H1 (cell line): ENCODE measurements around the gene EPSTI1. TPM values are rescaled to one million over a fixed set of nuclear protein-coding genes. Genes with fewer than 3 reads are reported as not detected.

Experiments
- CTCF ChIA-PET: fragments of 300-600 bp; sonication (Branson Sonifier 250); formaldehyde crosslinking; loops from one replicate; lab custom pipeline; 2021; ENCODE audit not compliant: partially characterized antibody; lab: Charles Lee
- POLR2A ChIA-PET: fragments of 300-600 bp; sonication (Branson Sonifier 250); formaldehyde crosslinking; loops from one replicate; lab custom pipeline; 2021; ENCODE audit warnings: inconsistent platforms; ENCODE audit not compliant: partially characterized antibody; lab: Charles Lee
- DNase-seq, 2 experiments: peaks; one replicate each; pipeline versions ENCODE4 v3.0.0 to v3.0.0-alpha.2; 2010 to 2022; ENCODE audit warnings: low spot score in 2 of 2, low read depth in 1 of 2, mixed read lengths in 1 of 2
- FAIRE-seq: peaks from 2 replicates; lab custom pipeline; 2011; peaks lifted over from hg19 to GRCh38; lab: Jason Lieb, UNC
- H2AFZ ChIP-seq: 2 replicates; pipeline ENCODE4 v1.8.1; 2012; ENCODE audit warnings: low read length, inconsistent platforms
- H2AK5ac ChIP-seq: 2 replicates; pipeline ENCODE4 v1.6.1; 2013; ENCODE audit warnings: low read depth, low read length
- H2BK120ac ChIP-seq: replicated peaks from 2 replicates; pipeline ENCODE3; 2013; ENCODE audit warnings: low read depth, low read length, inconsistent platforms
- H2BK12ac ChIP-seq: 2 replicates; pipeline ENCODE4 v1.6.1; 2013; ENCODE audit warnings: low read depth, low read length
- H2BK15ac ChIP-seq: 2 replicates; pipeline ENCODE4 v1.6.1; 2013; ENCODE audit warnings: low read length
- H2BK20ac ChIP-seq: 2 replicates; pipeline ENCODE4 v1.6.1; 2013; ENCODE audit warnings: low read length
- H2BK5ac ChIP-seq: 2 replicates; pipeline ENCODE4 v1.6.1; 2013; ENCODE audit warnings: low read depth, low read length
- H3K14ac ChIP-seq: 2 replicates; pipeline ENCODE4 v1.6.1; 2013; ENCODE audit warnings: inconsistent platforms; ENCODE audit not compliant: insufficient read length
- H3K18ac ChIP-seq: 2 replicates; pipeline ENCODE4 v1.6.1; 2013; ENCODE audit warnings: low read length; ENCODE audit errors: extremely low read depth
- H3K23ac ChIP-seq: 2 replicates; pipeline ENCODE4 v1.6.1; 2013; ENCODE audit warnings: inconsistent platforms; ENCODE audit not compliant: insufficient read length
- H3K23me2 ChIP-seq: 2 replicates; pipeline ENCODE4 v1.6.1; 2013; ENCODE audit warnings: low read depth, low read length
- H3K27ac ChIP-seq: 2 replicates; pipeline ENCODE4 v1.6.1; 2011; ENCODE audit warnings: low read depth, low read length, inconsistent platforms
- H3K27me3 ChIP-seq, 4 experiments: replicated peaks in 1 of 4; 1 replicate in 1 of 4; 2 replicates in 3 of 4; pipeline versions ENCODE4 v1.6.1 to v1.8.1; 2011 to 2013; ENCODE audit warnings: low read length in 3 of 4, mild to moderate bottlenecking in 3 of 4, inconsistent platforms in 2 of 4, mixed read lengths in 2 of 4, moderate library complexity in 1 of 4; ENCODE audit not compliant: control insufficient read depth in 3 of 4, insufficient read depth in 3 of 4; ENCODE audit errors: extremely low read depth in 1 of 4
- H3K36me3 ChIP-seq, 4 experiments: 2 replicates each; pipeline versions ENCODE4 v1.6.1 to v1.8.1; 2011 to 2013; ENCODE audit warnings: mild to moderate bottlenecking in 4 of 4, low read length in 3 of 4, moderate library complexity in 2 of 4, control low read depth in 1 of 4, inconsistent platforms in 1 of 4; ENCODE audit not compliant: insufficient read depth in 4 of 4, control insufficient read depth in 2 of 4
- H3K4ac ChIP-seq: replicated peaks from 2 replicates; pipeline ENCODE3; 2013; ENCODE audit warnings: low read length, low read depth, mixed read lengths, inconsistent platforms; ENCODE audit not compliant: insufficient read length
- H3K4me1 ChIP-seq, 4 experiments: replicated peaks in 1 of 4; 1 replicate in 1 of 4; 2 replicates in 3 of 4; pipeline versions ENCODE4 v1.6.1 to v1.8.1; 2011 to 2013; ENCODE audit warnings: low read length in 3 of 4, inconsistent platforms in 2 of 4, mixed read lengths in 1 of 4; ENCODE audit not compliant: insufficient read depth in 4 of 4, control insufficient read depth in 3 of 4
- H3K4me2 ChIP-seq, 2 experiments: 2 replicates each; pipeline versions ENCODE4 v1.6.1 to v1.8.1; 2011 to 2013; ENCODE audit warnings: low read depth in 2 of 2, low read length in 2 of 2, control low read depth in 1 of 2, inconsistent platforms in 1 of 2, mild to moderate bottlenecking in 1 of 2; ENCODE audit not compliant: insufficient read depth in 1 of 2
- H3K4me3 ChIP-seq, 4 experiments: fragments of 200-600, 300-600 bp in 1 of 4; sonication (generic), shearing (Covaris generic), sonication (Bioruptor Twin) in 1 of 4; 2 replicates each; pipeline versions ENCODE4 v1.5.1 to v1.8.1; 2011 to 2016; ENCODE audit warnings: low read length in 4 of 4, low read depth in 3 of 4, control low read depth in 2 of 4, inconsistent platforms in 2 of 4, mild to moderate bottlenecking in 2 of 4, mixed read lengths in 1 of 4, moderate library complexity in 1 of 4; ENCODE audit not compliant: insufficient read depth in 2 of 4; ENCODE audit errors: extremely low read depth in 1 of 4
- H3K56ac ChIP-seq: replicated peaks from 2 replicates; pipeline ENCODE3; 2013; ENCODE audit warnings: low read depth, mild to moderate bottlenecking, mixed read lengths, low read length, inconsistent platforms; ENCODE audit not compliant: insufficient read length
- H3K79me1 ChIP-seq: 2 replicates; pipeline ENCODE4 v1.6.1; 2013; ENCODE audit warnings: low read depth, low read length, control low read depth
- H3K79me2 ChIP-seq, 2 experiments: 2 replicates each; pipeline versions ENCODE4 v1.6.1 to v1.8.1; 2012 to 2013; ENCODE audit warnings: low read length in 2 of 2, mild to moderate bottlenecking in 2 of 2, inconsistent platforms in 1 of 2; ENCODE audit not compliant: insufficient read depth in 2 of 2, control insufficient read depth in 1 of 2
- H3K9ac ChIP-seq, 4 experiments: replicated peaks in 1 of 4; 1 replicate in 1 of 4; 2 replicates in 3 of 4; pipeline versions ENCODE4 v1.6.1 to v1.8.1; 2011 to 2013; ENCODE audit warnings: low read depth in 3 of 4, low read length in 3 of 4, control low read depth in 2 of 4, mild to moderate bottlenecking in 2 of 4, moderate library complexity in 2 of 4, inconsistent platforms in 1 of 4; ENCODE audit errors: extremely low read depth in 1 of 4
- H3K9me3 ChIP-seq, 2 experiments: 2 replicates each; pipeline versions ENCODE4 v1.6.1 to v1.8.1; 2012 to 2013; ENCODE audit warnings: mild to moderate bottlenecking in 2 of 2, moderate library complexity in 2 of 2, control low read depth in 1 of 2, inconsistent platforms in 1 of 2, low read depth in 1 of 2, low read length in 1 of 2, mixed read lengths in 1 of 2; ENCODE audit not compliant: insufficient read depth in 2 of 2
- H4K20me1 ChIP-seq, 2 experiments: replicated peaks in 1 of 2; 2 replicates each; pipeline versions ENCODE3 to v1.8.1; 2011 to 2013; ENCODE audit warnings: inconsistent platforms in 2 of 2, low read length in 2 of 2, mild to moderate bottlenecking in 1 of 2; ENCODE audit not compliant: insufficient read depth in 2 of 2, control insufficient read depth in 1 of 2
- H4K5ac ChIP-seq: 2 replicates; pipeline ENCODE4 v1.6.1; 2013; ENCODE audit warnings: low read length, low read depth, mixed read lengths, inconsistent platforms; ENCODE audit not compliant: insufficient read length
- H4K8ac ChIP-seq: 2 replicates; pipeline ENCODE4 v1.8.0; 2013; ENCODE audit warnings: mild to moderate bottlenecking, moderate library complexity, low read length, inconsistent platforms; ENCODE audit not compliant: insufficient read depth; ENCODE audit errors: extremely low read depth
- H4K91ac ChIP-seq: replicated peaks from 2 replicates; pipeline ENCODE3; 2013; ENCODE audit warnings: low read length, mixed read lengths, inconsistent platforms; ENCODE audit not compliant: insufficient read length
- ATF2 ChIP-seq: IDR thresholded peaks from 2 replicates; pipeline ENCODE4 v1.6.1; 2012; ENCODE audit warnings: low read length, inconsistent platforms
- JUND ChIP-seq: IDR thresholded peaks from 2 replicates; pipeline ENCODE4 v1.6.1; 2011; ENCODE audit warnings: mild to moderate bottlenecking, improper control_type of control experiment, low read length
- POLR2AphosphoS5 ChIP-seq: IDR thresholded peaks from 2 replicates; pipeline ENCODE4 v1.6.1; 2011; ENCODE audit warnings: low read depth, low read length
- RFX5 ChIP-seq: IDR thresholded peaks from 2 replicates; pipeline ENCODE4 v1.6.1; 2011; ENCODE audit warnings: low read depth, low read length, improper control_type of control experiment, borderline replicate concordance
- RNF2 ChIP-seq: fragments of 200-900, 300-1000 bp; sonication (generic); IDR thresholded peaks from 2 replicates; pipeline ENCODE4 v1.7.1; 2016; ENCODE audit warnings: borderline replicate concordance, low read depth, mild to moderate bottlenecking, antibody characterized with exemption, low read length; ENCODE audit not compliant: poor library complexity, severe bottlenecking; ENCODE audit errors: missing control alignments
- WGBS, 2 experiments: shearing (Covaris generic) in 1 of 2; methylation state at CpG; one replicate each; pipeline versions ENCODE4 v1.1.6 to v1.1.7; 2013 to 2015; ENCODE audit warnings: low lambda C conversion rate in 2 of 2, mixed read lengths in 2 of 2, inconsistent platforms in 1 of 2, low coverage in 1 of 2, missing lambda C conversion rate in 1 of 2; ENCODE audit not compliant: insufficient replicate concordance in 2 of 2, insufficient coverage in 1 of 2, insufficient read length in 1 of 2; ENCODE audit errors: extremely low coverage in 1 of 2, missing lambda C conversion rate in 1 of 2; 5-methylcytosine and 5-hydroxymethylcytosine counted together
- polyA plus RNA-seq, 7 experiments: library from polyadenylated mRNA; depleted of rRNA in 3 of 7; stranded (reverse) in 5 of 7; unstranded in 2 of 7; fragments of >200 nt in 5 of 7; fragments of 200-250 nt in 2 of 7; gene quantifications; 1 replicate in 5 of 7; 2 replicates in 1 of 7; 4 replicates in 1 of 7; pipeline versions ENCODE4 v1.2.1 to v1.2.3, GENCODE V29; 2011 to 2013; ENCODE audit warnings: missing spikeins in 2 of 7, mixed read lengths in 2 of 7
- total RNA-seq: library from RNA; stranded (reverse); fragmentation: NEBNext Ultra II Directional; extraction: Animal tissue kit (Norgen Biotek cat#: 25700); gene quantifications from 2 replicates; pipeline ENCODE4 v1.2.1, GENCODE V29; 2021

The EPSTI1 gene
- total and polyA plus RNA-seq, 2 of the 8 experiments (the other 6 are each of a cell fraction or from before 2014, with no cell fraction given), result 0.23 to 0.37 TPM

DNA sequence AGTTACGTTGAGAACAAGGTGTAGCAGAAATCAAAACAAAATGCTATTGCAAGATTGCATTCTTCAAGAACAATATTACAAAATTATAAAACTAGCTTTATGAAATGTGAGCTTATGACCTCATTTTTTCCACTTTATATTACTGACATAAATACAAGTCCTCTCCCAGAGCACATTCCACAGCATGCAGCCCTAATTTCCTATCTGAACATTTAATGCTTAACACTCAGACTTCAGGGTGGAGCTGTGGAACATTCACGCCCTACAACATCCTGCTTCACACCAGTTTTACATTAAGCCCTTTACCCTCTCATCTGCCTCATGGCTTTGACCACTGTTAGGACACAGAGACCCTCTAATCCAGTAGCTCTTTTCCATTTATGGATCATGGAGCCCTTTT lies 65.5 kb downstream of the EPSTI1 start:
- Histone ChIP-seq H3K79me2 (no peaks in the 10 kb centered on the region), H3K27ac (no peak overlapping the region), H2BK12ac (no peak overlapping the region), H2BK15ac (no peak overlapping the region), H3K27me3 (no peaks in the 10 kb centered on the region), H3K9ac (no peak overlapping the region), H3K4me1 (no peaks in the 10 kb centered on the region), H3K14ac (no peak overlapping the region), H2BK5ac (no peak overlapping the region), H3K23ac (no peak overlapping the region), H3K23me2 (no peaks in the 10 kb centered on the region), H2BK120ac (no peak overlapping the region), H3K4me3 (no peak overlapping the region), H3K4ac (no peak overlapping the region), H2BK20ac (no peak overlapping the region), H4K20me1 (no peaks in the 10 kb centered on the region), H3K9me3 (no peaks in the 10 kb centered on the region), H3K79me1 (no peaks in the 10 kb centered on the region), H3K56ac (no peak overlapping the region), H4K91ac (no peak overlapping the region), H4K5ac (no peak overlapping the region), H2AK5ac (no peak overlapping the region), H3K18ac (no peak overlapping the region), H3K4me2 (no peak overlapping the region), H3K36me3 (no peaks in the 10 kb centered on the region), H4K8ac (no peak overlapping the region), H2AFZ (no peak overlapping the region)
- FAIRE-seq (no peak), DNase-seq (no peak)
- WGBS, 2 experiments, result 80% methylated on average over 2 of the region's 2 CpGs; no CpG with 5 or more reads in 1 of the 2 experiments
- ChIA-PET CTCF (interaction anchor here (0.9 kb wide), 1 partner anchor 368 kb away, joined by 4 read pairs; no protein-coding TSS in a partner anchor), POLR2A (no interaction called here)
- TF ChIP-seq POLR2AphosphoS5 (no peak), JUND (no peak), RNF2 (no peak), RFX5 (no peak), ATF2 (no peak)
